HepG2 (cell line): ENCODE measurements around the gene TRIM31. TPM values are rescaled to one million over a fixed set of nuclear protein-coding genes. Genes with fewer than 3 reads are reported as not detected.
A peak's percentile ranks its signal among the peaks of the same experiment; 100 is the strongest.

ENCODE experiments used
- ATF5 ChIP-seq: sonication (generic); formaldehyde crosslinking; IDR thresholded peaks from 2 replicates; pipeline ENCODE4 v1.4.0; 2020; ENCODE audit warnings: mild to moderate bottlenecking, low read depth, missing genetic modification reagents
- CHD4 ChIP-seq: fragments of 200-600 bp; sonication (generic); IDR thresholded peaks from 2 replicates; pipeline ENCODE4 v1.7.0; 2017; ENCODE audit warnings: mild to moderate bottlenecking, low read length, borderline replicate concordance
- FOXJ3 ChIP-seq: sonication (generic); formaldehyde crosslinking; IDR thresholded peaks from 2 replicates; pipeline ENCODE4 v1.4.0; 2020; ENCODE audit warnings: missing genetic modification reagents, mild to moderate bottlenecking, borderline replicate concordance
- JUNB ChIP-seq: sonication (generic); formaldehyde crosslinking; IDR thresholded peaks from 2 replicates; pipeline ENCODE4 v1.8.0; 2022; ENCODE audit warnings: missing genetic modification reagents, mild to moderate bottlenecking, borderline replicate concordance
- KDM2A ChIP-seq: sonication (generic); formaldehyde crosslinking; IDR thresholded peaks from 2 replicates; pipeline ENCODE4 v1.4.0; 2020; ENCODE audit warnings: low read depth, missing genetic modification reagents, borderline replicate concordance
- NR2C2 ChIP-seq: sonication (generic); formaldehyde crosslinking; IDR thresholded peaks from 2 replicates; pipeline ENCODE4 v1.4.0; 2020; ENCODE audit warnings: missing genetic modification reagents, mild to moderate bottlenecking, moderate library complexity, borderline replicate concordance
- POLR2AphosphoS5 ChIP-seq: IDR thresholded peaks from 2 replicates; pipeline ENCODE4 v1.6.1; 2012; ENCODE audit warnings: low read depth, low read length
- RBM22 ChIP-seq: fragments of 200-400 bp; formaldehyde crosslinking; optimal IDR thresholded peaks from 2 replicates; pipeline ENCODE3; 2017; ENCODE audit warnings: mild to moderate bottlenecking, low read length, moderate library complexity
- RBM39 ChIP-seq: fragments of 200-400 bp; formaldehyde crosslinking; IDR thresholded peaks from one replicate; pipeline ENCODE4 v1.6.1; 2018; ENCODE audit warnings: antibody characterized with exemption, mild to moderate bottlenecking, low read depth, low read length; ENCODE audit not compliant: poor library complexity, severe bottlenecking
- RERE ChIP-seq: IDR thresholded peaks from 2 replicates; pipeline ENCODE4 v1.6.1; 2016; ENCODE audit warnings: low read depth, missing genetic modification reagents, missing compliant biosample characterization
- SNAI1 ChIP-seq: sonication (generic); formaldehyde crosslinking; IDR thresholded peaks from 2 replicates; pipeline ENCODE4 v1.5.0; 2020; ENCODE audit warnings: mild to moderate bottlenecking, missing genetic modification reagents, borderline replicate concordance
- TFDP2 ChIP-seq: sonication (generic); formaldehyde crosslinking; IDR thresholded peaks from 2 replicates; pipeline ENCODE4 v1.4.0; 2020; ENCODE audit warnings: missing genetic modification reagents
- ZBTB14 ChIP-seq: sonication (generic); formaldehyde crosslinking; IDR thresholded peaks from 2 replicates; pipeline ENCODE4 v1.4.0; 2020; ENCODE audit warnings: missing genetic modification reagents
- ZMAT5 ChIP-seq: sonication (generic); formaldehyde crosslinking; IDR thresholded peaks from 2 replicates; pipeline ENCODE4 v1.5.0; 2020; ENCODE audit warnings: mild to moderate bottlenecking, low read depth, missing genetic modification reagents, borderline replicate concordance
- ZNF263 ChIP-seq: sonication (generic); formaldehyde crosslinking; IDR thresholded peaks from 2 replicates; pipeline ENCODE4 v1.4.0; 2020; ENCODE audit warnings: missing genetic modification reagents
- ZNF614 ChIP-seq: IDR thresholded peaks from 2 replicates; pipeline ENCODE4 v1.6.1; 2018; ENCODE audit warnings: missing biosample characterization, missing genetic modification reagents, inconsistent platforms, borderline replicate concordance
- polyA plus RNA-seq, 8 experiments: library from polyadenylated mRNA; depleted of rRNA in 3 of 8; stranded (reverse) in 7 of 8; unstranded in 1 of 8; fragments of >200 nt; fragmentation: Illumina TruSeq in 4 of 8; extraction: Trizol in 4 of 8; gene quantifications; 2 replicates each; pipeline versions ENCODE4 v1.2.1 to v1.2.3, GENCODE V29; 2011 to 2016; ENCODE audit warnings: low read depth in 4 of 8, missing spikeins in 1 of 8, mixed read lengths in 1 of 8; ENCODE audit not compliant: insufficient read depth in 1 of 8
- total RNA-seq, 5 experiments: library from RNA; depleted of rRNA; stranded (reverse); fragments of >200 nt; fragmentation: Illumina TruSeq; extraction: Trizol; gene quantifications; 2 replicates each; pipeline ENCODE4 v1.2.3, GENCODE V29; 2016; ENCODE audit warnings: low read depth in 1 of 5

Gene TRIM31
- total and polyA plus RNA-seq, 2 of the 13 experiments (the other 11 are each of a cell fraction or from before 2014, with no cell fraction given): 0.13 to 0.51 TPM

GRCh38 chr6:30102970-30103871, 9.7 kb downstream of the TRIM31 start (continued):
- TF ChIP-seq ZBTB14 (CRISPR knock-in tag): no peak
- no peak for TF ChIP-seq CHD4
- TF ChIP-seq TFDP2 (CRISPR knock-in tag): peak; percentile 43; the same call in 1 of the 2 replicates
- no peak for TF ChIP-seq RERE
- TF ChIP-seq POLR2AphosphoS5: peak; percentile 74
- TF ChIP-seq ZNF263 (CRISPR knock-in tag): peak; percentile 73
- peak; percentile 86 for TF ChIP-seq KDM2A
- TF ChIP-seq ATF5 (CRISPR knock-in tag): no peak
- no peak for TF ChIP-seq RBM39
- peak; percentile 31; the same call in 1 of the 2 replicates for TF ChIP-seq NR2C2 (CRISPR knock-in tag)
- TF ChIP-seq RBM22: no peak
- TF ChIP-seq JUNB: no peak
- TF ChIP-seq ZNF614: peak; percentile 65; the same call in 1 of the 2 replicates
- TF ChIP-seq ZMAT5 (CRISPR knock-in tag): no peak
- no peak for TF ChIP-seq SNAI1 (CRISPR knock-in tag)
- TF ChIP-seq FOXJ3 (CRISPR knock-in tag): no peak; the same call in 1 of the 2 replicates
